Measurements from ENCODE around the gene AGAP2.
A peak's percentile ranks its signal among the peaks of the same experiment; 100 is the strongest.

Gene AGAP2

GRCh38 chr12:57755454-57756372 lies 17.2 kb upstream of the AGAP2 start:
- Histone ChIP-seq H2BK12ac (ENCODE audit: low read length) (no peak overlapping the region), H2BK5ac (ENCODE audit: low read length) (no peak overlapping the region), H4K8ac (ENCODE audit: low read depth, low read length) (no peak overlapping the region), H2AFZ (ENCODE audit: low read length) (peak overlapping the region; percentile 59), H3K27ac (replicated peaks; ENCODE audit: low read length) (no peak overlapping the region), H2AK5ac (ENCODE audit: low read depth, low read length) (peak overlapping the region; percentile 46), H3K79me1 (ENCODE audit: low read depth, low read length) (peaks cover 13% of the 10 kb centered on the region), H3K9ac (ENCODE audit: low read depth, low read length, poor library complexity) (peak overlapping the region; percentile 87), H3K4me1 (ENCODE audit: control insufficient read depth in 2 of 2, insufficient read depth in 1 of 2, low read depth in 1 of 2, low read length in 2 of 2) (peaks cover 28 to 38% of the 10 kb centered on the region in 2 donors), H3K4me2 (ENCODE audit: insufficient read depth, low read length, poor library complexity, severe bottlenecking) (peak overlapping the region; percentile 97), H3K14ac (ENCODE audit: low read length) (no peak overlapping the region), H2BK15ac (ENCODE audit: low read length) (no peak overlapping the region), H3K4ac (ENCODE audit: low read length) (no peak overlapping the region), H3K36me3 (replicated peaks in 1 of 2; ENCODE audit: control insufficient read depth in 2 of 2, insufficient read depth in 2 of 2, low read length in 2 of 2) (peaks cover 14 to 43% of the 10 kb centered on the region in 2 donors), H3K9me3 (replicated peaks in 1 of 2; ENCODE audit: control insufficient read depth in 2 of 2, insufficient read depth in 1 of 2, low read depth in 1 of 2, low read length in 2 of 2) (no peaks in the 10 kb centered on the region), H4K91ac (ENCODE audit: low read depth, low read length, poor library complexity) (no peak overlapping the region), H3K27me3 (ENCODE audit: control insufficient read depth in 3 of 3, insufficient read depth in 3 of 3, low read depth in 1 of 3, low read length in 3 of 3) (peaks cover 0 to 13% (median 3%) of the 10 kb centered on the region in 3 experiments), H3K18ac (ENCODE audit: low read length) (peak overlapping the region; percentile 84), H3K23ac (ENCODE audit: low read depth, low read length, poor library complexity) (no peak overlapping the region), H3K4me3 (ENCODE audit: low read length in 2 of 2) (peak overlapping the region; percentile 58 to 89), H2BK120ac (ENCODE audit: low read depth, low read length) (no peak overlapping the region)
- WGBS, 2 donors (ENCODE audit: extremely low coverage in 2 of 2, insufficient read length in 2 of 2, insufficient replicate concordance in 1 of 2): no CpG with 5 or more reads among the region's 76 CpGs
- DNase-seq (ENCODE audit: low spot score): no peak

GRCh38 chr12:57755194-57755453 lies 16.6 kb upstream of the AGAP2 start:
- peak overlapping the region; percentile 58 to 89 for H3K4me3 ChIP-seq (ENCODE audit: low read length in 2 of 2)

GRCh38 chr12:57754411-57755193 lies 16.1 kb upstream of the AGAP2 start, which contains the start of gene MARCHF9:
TSS of gene MARCHF9 (plus strand) at chr12:57755103. CDS start at chr12:57755529, 426 bp downstream.
- Histone ChIP-seq H3K27ac (replicated peaks; ENCODE audit: low read length) (no peak within 1 kb of the TSS), H3K36me3 (replicated peaks in 1 of 2; ENCODE audit: control insufficient read depth in 2 of 2, insufficient read depth in 2 of 2, low read length in 2 of 2) (peaks cover 17 to 46% of the 10 kb centered on the region in 2 donors)
- DNase-seq (ENCODE audit: low spot score): no peak

More at GRCh38 chr12:57755194-57755453, 16.6 kb upstream of the AGAP2 start:
- peak overlapping the region; percentile 87 for H3K9ac ChIP-seq (ENCODE audit: low read depth, low read length, poor library complexity)
- DNase-seq (ENCODE audit: low spot score): no peak
- H2AK5ac ChIP-seq (ENCODE audit: low read depth, low read length): no peak overlapping the region
- peaks cover 17 to 46% of the 10 kb centered on the region in 2 donors for H3K36me3 ChIP-seq (replicated peaks in 1 of 2; ENCODE audit: control insufficient read depth in 2 of 2, insufficient read depth in 2 of 2, low read length in 2 of 2)
- WGBS, 2 donors (ENCODE audit: extremely low coverage in 2 of 2, insufficient read length in 2 of 2, insufficient replicate concordance in 1 of 2): no CpG with 5 or more reads among the region's 34 CpGs
- H3K27me3 ChIP-seq (ENCODE audit: control insufficient read depth in 3 of 3, insufficient read depth in 3 of 3, low read depth in 1 of 3, low read length in 3 of 3): peaks cover 0 to 13% (median 3%) of the 10 kb centered on the region in 3 experiments
- H2AFZ ChIP-seq (ENCODE audit: low read length): peak overlapping the region; percentile 61
- H3K79me1 ChIP-seq (ENCODE audit: low read depth, low read length): peaks cover 13% of the 10 kb centered on the region
- H3K4ac ChIP-seq (ENCODE audit: low read length): no peak overlapping the region
- peaks cover 29 to 39% of the 10 kb centered on the region in 2 donors for H3K4me1 ChIP-seq (ENCODE audit: control insufficient read depth in 2 of 2, insufficient read depth in 1 of 2, low read depth in 1 of 2, low read length in 2 of 2)
- H3K4me2 ChIP-seq (ENCODE audit: insufficient read depth, low read length, poor library complexity, severe bottlenecking): peak overlapping the region; percentile 97
- no peaks in the 10 kb centered on the region for H3K9me3 ChIP-seq (replicated peaks in 1 of 2; ENCODE audit: control insufficient read depth in 2 of 2, insufficient read depth in 1 of 2, low read depth in 1 of 2, low read length in 2 of 2)
- H2BK5ac ChIP-seq (ENCODE audit: low read length): no peak overlapping the region
- H2BK12ac ChIP-seq (ENCODE audit: low read length): no peak overlapping the region
- H3K23ac ChIP-seq (ENCODE audit: low read depth, low read length, poor library complexity): no peak overlapping the region
- H3K18ac ChIP-seq (ENCODE audit: low read length): peak overlapping the region; percentile 83
- H2BK15ac ChIP-seq (ENCODE audit: low read length): no peak overlapping the region
- no peak overlapping the region for H3K14ac ChIP-seq (ENCODE audit: low read length)
- no peak overlapping the region for H3K27ac ChIP-seq (replicated peaks; ENCODE audit: low read length)
- H2BK120ac ChIP-seq (ENCODE audit: low read depth, low read length): no peak overlapping the region
- no peak overlapping the region for H4K8ac ChIP-seq (ENCODE audit: low read depth, low read length)
- no peak overlapping the region for H4K91ac ChIP-seq (ENCODE audit: low read depth, low read length, poor library complexity)

More at GRCh38 chr12:57754411-57755193, 16.1 kb upstream of the AGAP2 start, which contains the start of gene MARCHF9:
- peak within 1 kb of the TSS; percentile 46 for H2AK5ac ChIP-seq (ENCODE audit: low read depth, low read length)
- H3K18ac ChIP-seq (ENCODE audit: low read length): peak within 1 kb of the TSS; percentile 84
- H3K4ac ChIP-seq (ENCODE audit: low read length): no peak within 1 kb of the TSS
- H3K4me3 ChIP-seq (ENCODE audit: low read length in 2 of 2): peak within 1 kb of the TSS; percentile 58 to 89
- peak within 1 kb of the TSS; percentile 97 for H3K4me2 ChIP-seq (ENCODE audit: insufficient read depth, low read length, poor library complexity, severe bottlenecking)
- H3K14ac ChIP-seq (ENCODE audit: low read length): no peak within 1 kb of the TSS
- H4K91ac ChIP-seq (ENCODE audit: low read depth, low read length, poor library complexity): no peak within 1 kb of the TSS
- H2BK12ac ChIP-seq (ENCODE audit: low read length): no peak within 1 kb of the TSS
- WGBS, 2 donors (ENCODE audit: extremely low coverage in 2 of 2, insufficient read length in 2 of 2, insufficient replicate concordance in 1 of 2): no CpG with 5 or more reads among the region's 41 CpGs
- H4K8ac ChIP-seq (ENCODE audit: low read depth, low read length): no peak within 1 kb of the TSS
- H3K79me1 ChIP-seq (ENCODE audit: low read depth, low read length): peaks cover 13% of the 10 kb centered on the region
- H2BK120ac ChIP-seq (ENCODE audit: low read depth, low read length): no peak within 1 kb of the TSS
- no peak within 1 kb of the TSS for H2BK5ac ChIP-seq (ENCODE audit: low read length)
- H2AFZ ChIP-seq (ENCODE audit: low read length): peak within 1 kb of the TSS; percentile 61
- H3K23ac ChIP-seq (ENCODE audit: low read depth, low read length, poor library complexity): no peak within 1 kb of the TSS
- H3K9ac ChIP-seq (ENCODE audit: low read depth, low read length, poor library complexity): peak within 1 kb of the TSS; percentile 87
- no peaks in the 10 kb centered on the region for H3K9me3 ChIP-seq (replicated peaks in 1 of 2; ENCODE audit: control insufficient read depth in 2 of 2, insufficient read depth in 1 of 2, low read depth in 1 of 2, low read length in 2 of 2)
- H3K4me1 ChIP-seq (ENCODE audit: control insufficient read depth in 2 of 2, insufficient read depth in 1 of 2, low read depth in 1 of 2, low read length in 2 of 2): peaks cover 29 to 39% of the 10 kb centered on the region in 2 donors
- H3K27me3 ChIP-seq (ENCODE audit: control insufficient read depth in 3 of 3, insufficient read depth in 3 of 3, low read depth in 1 of 3, low read length in 3 of 3): peaks cover 0 to 13% (median 3%) of the 10 kb centered on the region in 3 experiments
- no peak within 1 kb of the TSS for H2BK15ac ChIP-seq (ENCODE audit: low read length)
